ENCODE measurements around the gene MAP3K13.
A peak's percentile ranks its signal among the peaks of the same experiment; 100 is the strongest.
"Not testable (repeated sequence)": the region's sequence is repeated elsewhere in the genome, so short reads cannot be mapped to it uniquely, and the experiment has no call there.

Gene MAP3K13

DNA sequence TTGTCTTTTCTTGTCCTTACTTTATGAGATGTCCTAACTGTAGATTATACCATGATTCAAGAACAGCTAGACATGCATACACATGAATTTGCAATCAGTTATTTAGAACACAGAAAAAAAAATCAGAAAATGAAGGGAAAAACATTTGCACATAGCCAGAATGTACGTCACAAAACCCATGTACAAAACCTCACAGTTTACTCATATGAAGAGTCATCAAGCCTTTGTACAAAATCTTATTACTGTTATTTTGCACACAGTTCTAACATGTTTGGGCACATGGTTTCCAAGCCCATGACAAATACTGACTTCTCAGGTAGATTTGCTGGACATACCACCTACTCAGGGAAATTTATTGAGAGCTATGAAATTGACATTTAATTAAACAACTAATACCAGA lies 48.2 kb downstream of the MAP3K13 start:
- Histone ChIP-seq H4K20me1 (ENCODE audit: insufficient read depth, low read length) (no peaks in the 10 kb centered on the region), H2AFZ (ENCODE audit: low read depth, low read length) (no peak overlapping the region), H3K4me1 (ENCODE audit: low read length) (no peaks in the 10 kb centered on the region), H3K27ac (ENCODE audit: low read length) (no peak overlapping the region), H3K79me2 (ENCODE audit: low read length) (no peaks in the 10 kb centered on the region), H3K36me3 (replicated peaks; ENCODE audit: low read depth, low read length) (no peaks in the 10 kb centered on the region), H3K9ac (ENCODE audit: low read length) (no peak overlapping the region), H3K9me3 (ENCODE audit: insufficient read depth, low read length) (no peaks in the 10 kb centered on the region), H3K4me2 (ENCODE audit: low read length) (no peak overlapping the region), H3K4me3 (ENCODE audit: low read length) (no peak overlapping the region), H3K27me3 (ENCODE audit: low read depth, low read length) (peaks cover 6% of the 10 kb centered on the region; the same call in 1 of the 2 replicates)
- TF ChIP-seq, protein P1, sequence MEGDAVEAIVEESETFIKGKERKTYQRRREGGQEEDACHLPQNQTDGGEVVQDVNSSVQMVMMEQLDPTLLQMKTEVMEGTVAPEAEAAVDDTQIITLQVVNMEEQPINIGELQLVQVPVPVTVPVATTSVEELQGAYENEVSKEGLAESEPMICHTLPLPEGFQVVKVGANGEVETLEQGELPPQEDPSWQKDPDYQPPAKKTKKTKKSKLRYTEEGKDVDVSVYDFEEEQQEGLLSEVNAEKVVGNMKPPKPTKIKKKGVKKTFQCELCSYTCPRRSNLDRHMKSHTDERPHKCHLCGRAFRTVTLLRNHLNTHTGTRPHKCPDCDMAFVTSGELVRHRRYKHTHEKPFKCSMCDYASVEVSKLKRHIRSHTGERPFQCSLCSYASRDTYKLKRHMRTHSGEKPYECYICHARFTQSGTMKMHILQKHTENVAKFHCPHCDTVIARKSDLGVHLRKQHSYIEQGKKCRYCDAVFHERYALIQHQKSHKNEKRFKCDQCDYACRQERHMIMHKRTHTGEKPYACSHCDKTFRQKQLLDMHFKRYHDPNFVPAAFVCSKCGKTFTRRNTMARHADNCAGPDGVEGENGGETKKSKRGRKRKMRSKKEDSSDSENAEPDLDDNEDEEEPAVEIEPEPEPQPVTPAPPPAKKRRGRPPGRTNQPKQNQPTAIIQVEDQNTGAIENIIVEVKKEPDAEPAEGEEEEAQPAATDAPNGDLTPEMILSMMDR (IDR thresholded peaks at IDR 0.05; ENCODE audit: low read depth, low read length) = no peak
- TF ChIP-seq EZH2phosphoT487 (IDR thresholded peaks at IDR 0.05; ENCODE audit: low read depth) = no peak

DNA sequence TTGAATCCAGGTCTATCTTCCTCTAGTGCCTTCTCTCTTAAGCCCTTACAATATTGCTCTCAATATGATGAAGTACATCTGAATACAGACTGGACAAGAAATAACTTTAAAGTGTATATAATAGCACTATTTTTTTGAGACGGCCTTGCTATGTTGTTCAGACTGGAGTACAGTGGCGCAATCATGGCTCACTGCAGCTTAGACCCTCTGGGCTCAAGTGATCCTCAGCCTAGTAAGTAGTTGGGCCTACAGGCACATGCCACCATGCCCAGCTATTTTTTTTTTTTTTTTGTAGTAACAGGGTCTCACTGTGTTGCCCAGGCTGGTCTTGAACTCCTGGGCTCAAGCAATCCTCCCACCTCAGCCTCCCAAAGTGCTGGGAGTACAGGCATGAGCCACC lies 53.6 kb downstream of the MAP3K13 start:
- TF ChIP-seq, protein P1 (IDR thresholded peaks at IDR 0.05; ENCODE audit: low read depth, low read length) = no peak
- no peak for TF ChIP-seq EZH2phosphoT487 (IDR thresholded peaks at IDR 0.05; ENCODE audit: low read depth)
- H3K79me2 ChIP-seq (ENCODE audit: low read length) = no peaks in the 10 kb centered on the region
- H3K27me3 ChIP-seq (ENCODE audit: low read depth, low read length) = no peaks in the 10 kb centered on the region

DNA sequence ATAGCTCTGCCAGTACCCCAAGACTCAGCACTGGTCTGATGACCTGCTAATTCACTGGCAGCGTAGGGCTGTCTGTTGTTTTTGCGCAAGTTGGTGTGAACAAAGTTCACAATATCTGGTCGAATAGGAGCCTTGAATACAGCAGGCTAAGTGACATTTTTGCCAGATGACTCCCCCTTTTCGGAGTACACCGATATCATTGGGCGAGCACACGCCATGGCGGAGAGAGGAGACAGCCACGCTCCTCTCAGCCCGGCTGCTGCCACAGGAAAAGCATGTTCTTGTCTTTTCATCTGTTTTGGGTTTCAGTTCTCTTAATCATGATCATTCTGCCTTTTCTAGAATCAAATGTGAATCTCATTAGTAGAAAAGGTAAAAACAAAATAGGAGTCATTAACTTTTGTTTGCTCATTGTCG lies 55.6 kb downstream of the MAP3K13 start:
- not testable (repeated sequence) for H3K27ac ChIP-seq (ENCODE audit: low read length); H3K36me3 ChIP-seq (replicated peaks; ENCODE audit: low read depth, low read length); H3K79me2 ChIP-seq (ENCODE audit: low read length); H3K27me3 ChIP-seq (ENCODE audit: low read depth, low read length); H3K4me2 ChIP-seq (ENCODE audit: low read length); H2AFZ ChIP-seq (ENCODE audit: low read depth, low read length); H3K4me3 ChIP-seq (ENCODE audit: low read length); H4K20me1 ChIP-seq (ENCODE audit: insufficient read depth, low read length); H3K9me3 ChIP-seq (ENCODE audit: insufficient read depth, low read length); H3K9ac ChIP-seq (ENCODE audit: low read length)
- H3K4me1 ChIP-seq (ENCODE audit: low read length) = peaks cover 23% of the 10 kb centered on the region

More for the DNA sequence above, 53.6 kb downstream of the MAP3K13 start:
- Histone ChIP-seq H3K27ac (ENCODE audit: low read length) (no peak overlapping the region), H2AFZ (ENCODE audit: low read depth, low read length) (no peak overlapping the region), H3K36me3 (replicated peaks; ENCODE audit: low read depth, low read length) (no peaks in the 10 kb centered on the region), H3K9me3 (ENCODE audit: insufficient read depth, low read length) (no peaks in the 10 kb centered on the region), H3K4me3 (ENCODE audit: low read length) (no peak overlapping the region), H3K9ac (ENCODE audit: low read length) (no peak overlapping the region), H3K4me2 (ENCODE audit: low read length) (no peak overlapping the region), H3K4me1 (ENCODE audit: low read length) (peaks cover 20% of the 10 kb centered on the region), H4K20me1 (ENCODE audit: insufficient read depth, low read length) (no peaks in the 10 kb centered on the region)

DNA sequence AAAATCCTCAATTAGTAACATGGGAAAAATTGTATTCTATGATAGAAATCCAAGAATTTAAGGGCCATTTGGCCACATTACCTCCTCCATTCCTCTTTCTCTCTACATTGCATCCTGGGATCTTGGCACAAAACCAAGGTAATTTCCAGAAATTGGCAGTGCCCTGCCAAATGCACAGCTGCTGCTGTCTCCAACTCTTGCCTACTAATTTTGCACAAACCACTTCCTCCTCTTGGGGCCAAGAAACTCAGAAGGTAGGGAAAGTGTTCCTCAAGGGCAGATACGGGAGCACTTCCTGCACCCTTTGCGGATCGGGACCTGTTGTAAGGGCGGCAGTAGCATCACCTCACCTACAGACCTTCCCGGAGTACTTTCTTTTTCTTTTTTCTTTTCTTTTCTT lies 57.8 kb downstream of the MAP3K13 start:
- no peak overlapping the region for H3K9ac ChIP-seq (ENCODE audit: low read length)
- H3K27me3 ChIP-seq (ENCODE audit: low read depth, low read length) = no peaks in the 10 kb centered on the region
- no peak overlapping the region for H3K4me3 ChIP-seq (ENCODE audit: low read length)
- H3K27ac ChIP-seq (ENCODE audit: low read length) = no peak overlapping the region
- H3K4me2 ChIP-seq (ENCODE audit: low read length) = peak overlapping the region; percentile 20
- H3K79me2 ChIP-seq (ENCODE audit: low read length) = no peaks in the 10 kb centered on the region
- H3K9me3 ChIP-seq (ENCODE audit: insufficient read depth, low read length) = no peaks in the 10 kb centered on the region
- TF ChIP-seq EZH2phosphoT487 (IDR thresholded peaks at IDR 0.05; ENCODE audit: low read depth) = no peak
- TF ChIP-seq, protein P1 (IDR thresholded peaks at IDR 0.05; ENCODE audit: low read depth, low read length) = no peak
- no peaks in the 10 kb centered on the region for H3K36me3 ChIP-seq (replicated peaks; ENCODE audit: low read depth, low read length)
- no peak overlapping the region for H2AFZ ChIP-seq (ENCODE audit: low read depth, low read length)
- peaks cover 23% of the 10 kb centered on the region for H3K4me1 ChIP-seq (ENCODE audit: low read length)
- H4K20me1 ChIP-seq (ENCODE audit: insufficient read depth, low read length) = no peaks in the 10 kb centered on the region
